ENCODE data around the gene CSF3R. TPM values are rescaled to one million over a fixed set of nuclear protein-coding genes. Genes with fewer than 3 reads are reported as not detected.

The CSF3R gene
- total and polyA plus RNA-seq, 9 of the 15 experiments (the other 6 are each of a cell fraction or from before 2014, with no cell fraction given), result 0.21 to 0.86 (median 0.40) TPM; not detected in 1

DNA sequence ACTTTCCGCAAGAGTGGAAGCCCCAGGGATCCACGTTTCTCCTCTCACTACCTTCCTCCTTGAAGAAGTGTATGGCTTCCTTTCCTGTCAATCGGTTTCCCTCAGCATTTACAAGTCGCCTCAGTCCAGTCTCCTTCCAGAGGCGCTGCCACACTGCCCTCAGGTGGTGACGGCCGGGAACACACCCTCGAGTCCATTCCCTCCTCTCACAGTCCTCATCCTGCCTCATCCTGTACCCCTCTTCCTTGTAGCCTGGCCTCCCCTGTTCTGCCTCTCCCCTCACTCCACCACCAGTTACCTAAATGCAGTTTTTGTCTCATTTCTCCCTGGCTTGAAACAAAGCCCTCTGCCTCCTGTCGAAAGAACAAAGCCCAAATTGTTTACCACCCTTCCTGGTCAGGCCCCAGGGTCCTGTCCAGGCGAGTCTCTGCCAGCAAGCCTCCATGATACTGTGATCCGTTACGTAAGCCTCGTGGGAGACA is 61.8 kb downstream of the CSF3R start (continued):
- TF ChIP-seq ARID1B (IDR thresholded peaks at IDR 0.05) (no peak), MYNN (IDR thresholded peaks at IDR 0.05) (peak; percentile 67; the same call in 1 of the 2 replicates), MYNN (CRISPR knock-in tag; IDR thresholded peaks at IDR 0.05) (no peak), ZNF707 (CRISPR knock-in tag; conservative IDR thresholded peaks at IDR 0.05) (no peak), GTF3C2 (IDR thresholded peaks at IDR 0.05; ENCODE audit: borderline replicate concordance, extremely low read depth, insufficient read length) (no peak), FIP1L1 (IDR thresholded peaks at IDR 0.05; ENCODE audit: low read depth, low read length, poor library complexity, severe bottlenecking) (no peak), ZNF282 (CRISPR knock-in tag; IDR thresholded peaks at IDR 0.05) (no peak), ZNF224 (CRISPR knock-in tag; IDR thresholded peaks at IDR 0.05) (no peak), MIER1 (IDR thresholded peaks at IDR 0.05; ENCODE audit: low read depth) (no peak), ZNF232 (CRISPR knock-in tag; IDR thresholded peaks at IDR 0.05) (no peak), SMARCA5 (IDR thresholded peaks at IDR 0.05) (peak; percentile 71), ZNF274 (IDR thresholded peaks at IDR 0.05; ENCODE audit: borderline replicate concordance, low read depth, low read length) (no peak), NBN (IDR thresholded peaks at IDR 0.05; ENCODE audit: low read depth) (0 out of 2 replicates have a peak, but pooled peaks have one; percentile 49), MYC (IDR thresholded peaks at IDR 0.05; ENCODE audit: low read depth, low read length) (peak; percentile 39; the same call in 1 of the 2 replicates), MYC (CRISPR knock-in tag; IDR thresholded peaks at IDR 0.05; ENCODE audit: borderline replicate concordance, low read depth) (no peak), ZZZ3 (IDR thresholded peaks at IDR 0.05) (no peak), ZNF436 (CRISPR knock-in tag; IDR thresholded peaks at IDR 0.05) (no peak), ARID3B (CRISPR knock-in tag; IDR thresholded peaks at IDR 0.05; ENCODE audit: borderline replicate concordance) (no peak), SPI1 (IDR thresholded peaks at IDR 0.05; ENCODE audit: borderline replicate concordance, low read depth, low read length) (peak; percentile 51; the same call in 1 of the 2 replicates), SMAD2 (IDR thresholded peaks at IDR 0.05; ENCODE audit: low read depth, low read length) (no peak)
- TF ChIP-seq, protein P1, sequence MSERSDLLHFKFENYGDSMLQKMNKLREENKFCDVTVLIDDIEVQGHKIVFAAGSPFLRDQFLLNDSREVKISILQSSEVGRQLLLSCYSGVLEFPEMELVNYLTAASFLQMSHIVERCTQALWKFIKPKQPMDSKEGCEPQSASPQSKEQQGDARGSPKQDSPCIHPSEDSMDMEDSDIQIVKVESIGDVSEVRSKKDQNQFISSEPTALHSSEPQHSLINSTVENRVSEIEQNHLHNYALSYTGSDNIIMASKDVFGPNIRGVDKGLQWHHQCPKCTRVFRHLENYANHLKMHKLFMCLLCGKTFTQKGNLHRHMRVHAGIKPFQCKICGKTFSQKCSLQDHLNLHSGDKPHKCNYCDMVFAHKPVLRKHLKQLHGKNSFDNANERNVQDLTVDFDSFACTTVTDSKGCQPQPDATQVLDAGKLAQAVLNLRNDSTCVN (CRISPR knock-in tag; IDR thresholded peaks at IDR 0.05), result peak; percentile 88; the same call in 1 of the 2 replicates

All from K562 (cell line).